Measurements from ENCODE around the gene DNAJC25.

DNAJC25 gene

DNA sequence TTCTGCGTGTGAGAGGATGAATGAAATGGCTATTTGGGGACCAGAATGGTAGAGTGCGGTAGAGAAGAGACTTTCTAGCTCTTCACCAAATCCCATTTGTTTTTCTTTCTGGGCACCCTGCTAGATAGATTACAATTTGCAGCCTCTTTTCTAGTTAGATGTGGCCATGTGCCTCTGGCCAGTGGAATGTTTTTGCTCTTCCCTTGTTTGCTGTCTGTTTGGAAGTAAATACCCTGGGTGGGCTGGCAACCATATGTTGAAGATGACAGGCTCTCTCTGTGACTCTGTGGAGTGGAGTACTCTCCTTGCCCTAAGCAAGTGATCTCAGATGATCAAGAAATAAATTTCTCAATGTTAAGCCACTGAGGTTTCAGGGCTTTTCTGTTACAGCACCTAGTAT is 43.2 kb downstream of the DNAJC25 start:
- DNase-seq: no peak

- DNase-seq: no peak
Observed at GRCh38 chr9:111676116-111676515, 45.0 kb downstream of the DNAJC25 start.

DNA sequence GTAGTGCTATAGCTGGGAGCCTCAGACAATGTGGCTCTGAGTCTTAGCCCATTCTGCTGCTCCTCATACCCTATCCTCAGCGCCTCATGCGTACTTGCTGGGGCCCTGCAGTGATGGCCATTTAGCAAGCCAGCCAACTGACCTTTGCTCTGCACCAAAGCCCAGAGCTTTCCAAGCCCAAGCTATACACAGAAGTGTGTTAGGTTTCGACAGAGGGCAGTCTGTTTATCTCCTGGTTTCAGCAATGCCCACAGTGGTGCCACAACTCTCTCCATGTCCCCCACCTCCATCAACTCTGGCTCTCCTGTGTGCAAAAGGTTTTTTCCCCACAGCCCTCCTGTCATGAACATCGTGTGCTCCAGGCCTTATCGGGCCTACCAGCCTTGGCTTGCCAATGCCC is 47.2 kb downstream of the DNAJC25 start:
- no peak for DNase-seq

DNA sequence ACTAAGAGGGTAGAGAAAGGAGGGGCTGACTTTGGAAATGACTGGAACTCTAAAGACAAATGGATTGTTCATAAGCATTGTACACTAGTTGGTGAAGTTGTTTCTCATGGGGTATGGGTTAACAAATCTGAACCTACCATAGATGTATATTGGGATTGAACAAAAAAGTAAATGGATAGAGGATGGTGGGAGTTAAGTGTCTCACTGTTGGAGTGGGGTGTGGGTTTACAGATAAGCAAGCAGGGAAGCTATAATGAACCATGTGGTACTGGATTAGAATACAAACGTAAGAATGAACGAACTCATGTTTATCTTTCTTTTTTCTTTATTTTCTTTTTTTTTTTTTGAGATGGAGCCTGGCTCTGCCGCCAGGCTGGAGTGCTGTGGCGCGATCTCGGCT is 48.1 kb downstream of the DNAJC25 start:
- DNase-seq: no peak

GRCh38 chr9:111683392-111683791 is 52.3 kb downstream of the DNAJC25 start:
- no peak for DNase-seq

DNA sequence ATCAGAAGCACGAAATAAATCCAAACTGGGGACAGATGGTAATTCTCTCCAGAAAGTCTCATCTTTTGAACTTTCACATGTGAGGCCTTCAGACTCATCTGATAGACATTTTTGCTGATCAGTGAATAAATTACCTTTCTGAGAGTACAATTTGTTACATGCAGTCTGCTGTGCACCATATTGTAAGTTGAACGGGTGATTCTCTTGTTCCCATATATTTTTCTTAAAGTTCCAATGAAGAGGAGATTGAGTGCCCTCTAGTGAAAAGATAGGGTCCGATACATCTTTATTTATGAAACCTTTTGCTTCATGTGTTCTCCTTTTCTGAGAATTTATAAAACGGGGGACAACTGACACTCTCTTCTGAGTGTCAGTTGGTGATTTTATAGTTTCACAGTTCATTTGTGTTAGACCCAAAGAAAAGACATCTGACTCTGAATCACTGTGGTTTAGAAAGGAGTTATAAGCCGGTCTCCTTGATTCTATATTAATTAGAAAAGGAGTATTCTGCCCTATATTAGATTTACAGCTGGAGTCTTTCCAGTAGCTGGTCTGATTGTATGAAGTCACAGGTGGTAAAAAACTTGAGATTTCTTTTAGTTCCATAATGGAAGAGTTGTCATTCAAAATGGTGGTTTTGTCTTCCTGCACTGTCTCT is 60.7 kb downstream of the DNAJC25 start:
- DNase-seq: no peak

GRCh38 chr9:111696796-111697195 is 65.7 kb downstream of the DNAJC25 start:
- no peak for DNase-seq

DNA sequence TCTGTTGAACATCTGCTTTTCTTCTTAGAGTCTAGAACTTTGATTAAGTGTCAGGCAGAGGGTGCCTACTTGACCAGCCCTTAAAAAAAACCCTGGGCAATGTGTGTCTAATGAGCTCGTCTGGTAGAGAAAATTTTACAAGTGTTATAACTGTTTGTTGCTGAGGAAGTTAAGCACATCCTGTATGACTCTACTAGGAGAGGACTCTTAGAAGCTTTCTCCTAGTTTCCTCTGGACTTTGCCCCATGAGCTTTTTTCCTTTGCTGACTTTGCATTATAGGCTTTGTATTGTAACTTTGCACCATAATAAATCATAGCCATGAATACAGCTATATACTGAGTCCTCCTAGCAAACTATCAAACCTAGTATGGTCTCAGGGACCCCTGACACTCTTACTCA is 69.6 kb downstream of the DNAJC25 start:
- no peak for DNase-seq
